ENCODE results near the gene CNTNAP4. TPM values are rescaled to one million over a fixed set of nuclear protein-coding genes. Genes with fewer than 3 reads are reported as not detected.

The CNTNAP4 gene
- total and polyA plus RNA-seq, 3 experiments from 2014 or later, result not detected

GRCh38 chr16:76598498-76598897 lies 321.3 kb downstream of the CNTNAP4 start:
- Histone ChIP-seq H3K27ac (ENCODE audit: low read depth, low read length) (no peak overlapping the region), H3K36me3 (ENCODE audit: insufficient read depth, low read length) (no peaks in the 10 kb centered on the region), H3K4me3 (ENCODE audit: low read length) (no peak overlapping the region), H3K27me3 (ENCODE audit: insufficient read depth, low read length, poor library complexity, severe bottlenecking) (no peaks in the 10 kb centered on the region), H3K9me3 (ENCODE audit: low read length) (no peaks in the 10 kb centered on the region), H3K4me1 (ENCODE audit: insufficient read depth, low read length) (no peaks in the 10 kb centered on the region)
- Mint-ChIP-seq H3K27me3 (no peaks in the 10 kb centered on the region), H3K27ac (no peak overlapping the region), H3K4me1 (no peaks in the 10 kb centered on the region), H3K9me3 (peaks cover 0 to 24% (median 13%) of the 10 kb centered on the region in 5 donors), H3K4me3 (no peak overlapping the region), H3K36me3 (no peaks in the 10 kb centered on the region)
- no peak for DNase-seq
- POLR2A ChIA-PET, result no interaction called here
- CTCF ChIA-PET, result no interaction called here

- Mint-ChIP-seq H3K27ac (no peak overlapping the region), H3K36me3 (no peaks in the 10 kb centered on the region), H3K9me3 (peaks cover 7 to 13% (median 8%) of the 10 kb centered on the region in 5 donors), H3K27me3 (no peaks in the 10 kb centered on the region), H3K4me1 (no peaks in the 10 kb centered on the region), H3K4me3 (no peak overlapping the region)
- POLR2A ChIA-PET, result no interaction called here
- Histone ChIP-seq H3K4me1 (ENCODE audit: insufficient read depth, low read length) (no peaks in the 10 kb centered on the region), H3K27me3 (ENCODE audit: insufficient read depth, low read length, poor library complexity, severe bottlenecking) (no peaks in the 10 kb centered on the region), H3K27ac (ENCODE audit: low read depth, low read length) (no peak overlapping the region), H3K4me3 (ENCODE audit: low read length) (no peak overlapping the region), H3K9me3 (ENCODE audit: low read length) (no peaks in the 10 kb centered on the region), H3K36me3 (ENCODE audit: insufficient read depth, low read length) (no peaks in the 10 kb centered on the region)
- CTCF ChIA-PET, result no interaction called here
- no peak for DNase-seq
These were observed 330.1 kb downstream of the CNTNAP4 start for GRCh38 chr16:76607317-76607716.
